BLaER1 treated with 17β-estradiol and CSF1 and Interleukin-3, amounts not matched to agents 10 nM and 100 nM (cell line): Measurements from ENCODE around the gene ITSN1.
"Not testable (repeated sequence)": the region's sequence is repeated elsewhere in the genome, so short reads cannot be mapped to it uniquely, and the experiment has no call there.

Experiments
- H3K27ac ChIP-seq, 11 experiments: shearing (Covaris generic); formaldehyde crosslinking; 2 replicates each; pipeline ENCODE4 v1.8.1; 2022
- H3K27me3 ChIP-seq, 11 experiments: shearing (Covaris generic); formaldehyde crosslinking; 2 replicates each; pipeline ENCODE4 v1.8.1; 2022
- H3K36me3 ChIP-seq, 11 experiments: shearing (Covaris generic); formaldehyde crosslinking; 2 replicates each; pipeline ENCODE4 v1.8.1; 2022
- H3K4me1 ChIP-seq, 10 experiments: shearing (Covaris generic); formaldehyde crosslinking; 2 replicates each; pipeline ENCODE4 v1.8.1; 2022
- H3K4me2 ChIP-seq, 11 experiments: shearing (Covaris generic); formaldehyde crosslinking; 2 replicates each; pipeline ENCODE4 v1.8.1; 2022
- H3K4me3 ChIP-seq, 10 experiments: shearing (Covaris generic); formaldehyde crosslinking; 2 replicates each; pipeline ENCODE4 v1.8.1; 2022
- H3K9ac ChIP-seq, 11 experiments: shearing (Covaris generic); formaldehyde crosslinking; 2 replicates each; pipeline ENCODE4 v1.8.1; 2022
- H3K9me3 ChIP-seq, 11 experiments: shearing (Covaris generic); formaldehyde crosslinking; replicated peaks in 1 of 11; 2 replicates each; pipeline ENCODE4 v1.8.1; 2022
- H4K20me1 ChIP-seq, 11 experiments: shearing (Covaris generic); formaldehyde crosslinking; 2 replicates each; pipeline ENCODE4 v1.8.1; 2022
- Cebpa-rat ChIP-seq, 11 experiments: shearing (Covaris generic); IDR thresholded peaks; 2 replicates each; pipeline ENCODE4 v1.8.1; 2022

ITSN1 gene

GRCh38 chr21:33915368-33916199, 273.3 kb downstream of the ITSN1 start, which contains the start of gene ATP5PO:
Gene ATP5PO, minus strand, starts transcription at chr21:33915804. Its CDS starts 41 bp downstream, at chr21:33915763.
- H3K36me3 ChIP-seq: peaks cover 34 to 38% (median 36%) of the 10 kb centered on the region in 11 experiments
- TF ChIP-seq Cebpa-rat (IDR thresholded peaks at IDR 0.05): no peak
- peak within 1 kb of the TSS; percentile 88 to 96 (median 94) for H3K9ac ChIP-seq
- peak within 1 kb of the TSS; percentile 79 to 98 (median 92) for H3K4me3 ChIP-seq
- H3K4me2 ChIP-seq: peak within 1 kb of the TSS; percentile 78 to 95 (median 87)
- H3K27ac ChIP-seq: peak within 1 kb of the TSS; percentile 83 to 96 (median 89)
- H4K20me1 ChIP-seq: peaks cover 0 to 11% (median under 1%) of the 10 kb centered on the region in 11 experiments; a peak in 9 of 22 replicates
- H3K27me3 ChIP-seq: no peaks in the 10 kb centered on the region
- H3K9me3 ChIP-seq: no peaks in the 10 kb centered on the region
- peaks cover 15 to 30% (median 20%) of the 10 kb centered on the region in 10 experiments for H3K4me1 ChIP-seq

- TF ChIP-seq Cebpa-rat (IDR thresholded peaks at IDR 0.05): no peak
- Histone ChIP-seq H3K4me3 (peak overlapping the region; percentile 79 to 98 (median 92)), H3K4me1 (peaks cover 15 to 30% (median 20%) of the 10 kb centered on the region in 10 experiments), H3K36me3 (peaks cover 28 to 32% (median 30%) of the 10 kb centered on the region in 11 experiments), H3K27me3 (no peaks in the 10 kb centered on the region), H3K27ac (peak overlapping the region in 9 of 11 experiments; percentile 38 to 96 (median 89); a peak in 15 of 22 replicates), H4K20me1 (peaks cover 0 to 5% (median 0%) of the 10 kb centered on the region in 11 experiments; a peak in 3 of 22 replicates), H3K9ac (peak overlapping the region in 10 of 11 experiments; percentile 88 to 96 (median 94); a peak in 12 of 22 replicates), H3K9me3 (no peaks in the 10 kb centered on the region), H3K4me2 (peak overlapping the region; percentile 65 to 79 (median 73))
These were observed 273.9 kb downstream of the ITSN1 start for GRCh38 chr21:33916200-33916567.

- Histone ChIP-seq H3K27me3 (no peaks in the 10 kb centered on the region), H3K4me3 (no peak overlapping the region), H3K4me2 (no peak overlapping the region), H3K4me1 (peaks cover 15 to 30% (median 20%) of the 10 kb centered on the region in 10 experiments), H4K20me1 (no peaks in the 10 kb centered on the region; a peak in 1 of 22 replicates), H3K9me3 (no peaks in the 10 kb centered on the region), H3K36me3 (peaks cover 15 to 20% (median 18%) of the 10 kb centered on the region in 11 experiments; a peak in 21 of 22 replicates), H3K9ac (no peak overlapping the region), H3K27ac (no peak overlapping the region)
- TF ChIP-seq Cebpa-rat (IDR thresholded peaks at IDR 0.05): no peak
These were observed 275.1 kb downstream of the ITSN1 start for GRCh38 chr21:33917421-33917820.

GRCh38 chr21:33924079-33924765, 281.9 kb downstream of the ITSN1 start:
- Histone ChIP-seq H3K9ac (peak overlapping the region in 8 of 11 experiments; percentile 22 to 58 (median 37); a peak in 11 of 22 replicates), H3K4me1 (peaks cover 6 to 19% (median 13%) of the 10 kb centered on the region in 10 experiments; a peak in 18 of 20 replicates), H3K4me2 (peak overlapping the region in 10 of 11 experiments; percentile 11 to 67 (median 48); a peak in 19 of 22 replicates), H3K4me3 (no peak overlapping the region), H3K27me3 (no peaks in the 10 kb centered on the region), H3K36me3 (no peaks in the 10 kb centered on the region), H3K27ac (peak overlapping the region in 9 of 11 experiments; percentile 4 to 70 (median 58); a peak in 14 of 22 replicates), H4K20me1 (no peaks in the 10 kb centered on the region), H3K9me3 (no peaks in the 10 kb centered on the region)
- no peak for TF ChIP-seq Cebpa-rat (IDR thresholded peaks at IDR 0.05)

- H3K9ac ChIP-seq: peak overlapping the region in 6 of 11 experiments; percentile 22 to 58 (median 42); a peak in 10 of 22 replicates
- no peaks in the 10 kb centered on the region for H3K9me3 ChIP-seq
- H3K27me3 ChIP-seq: no peaks in the 10 kb centered on the region
- peak overlapping the region in 9 of 11 experiments; percentile 4 to 70 (median 58); a peak in 14 of 22 replicates for H3K27ac ChIP-seq
- no peaks in the 10 kb centered on the region for H4K20me1 ChIP-seq
- no peaks in the 10 kb centered on the region for H3K36me3 ChIP-seq
- H3K4me2 ChIP-seq: peak overlapping the region in 9 of 11 experiments; percentile 37 to 67 (median 48); a peak in 19 of 22 replicates
- H3K4me3 ChIP-seq: no peak overlapping the region
- peaks cover 6 to 19% (median 13%) of the 10 kb centered on the region in 10 experiments; a peak in 18 of 20 replicates for H3K4me1 ChIP-seq
- TF ChIP-seq Cebpa-rat (IDR thresholded peaks at IDR 0.05): no peak
These were observed 282.4 kb downstream of the ITSN1 start for GRCh38 chr21:33924766-33925100.

GRCh38 chr21:33926248-33926647, 283.9 kb downstream of the ITSN1 start:
- H3K9me3 ChIP-seq, H3K27ac ChIP-seq, H3K27me3 ChIP-seq, H3K36me3 ChIP-seq, H3K4me3 ChIP-seq, H4K20me1 ChIP-seq, H3K9ac ChIP-seq, H3K4me2 ChIP-seq: not testable (repeated sequence)
- H3K4me1 ChIP-seq: peaks cover 6 to 19% (median 13%) of the 10 kb centered on the region in 10 experiments; a peak in 18 of 20 replicates

GRCh38 chr21:33931052-33931798, 288.9 kb downstream of the ITSN1 start:
- Histone ChIP-seq H3K9ac (peak overlapping the region in 10 of 11 experiments; percentile 16 to 73 (median 65); a peak in 17 of 22 replicates), H3K4me1 (peaks cover 21 to 36% (median 26%) of the 10 kb centered on the region in 10 experiments), H3K4me2 (peak overlapping the region; percentile 72 to 92 (median 80)), H3K27ac (peak overlapping the region; percentile 35 to 77 (median 68); a peak in 21 of 22 replicates), H3K4me3 (peak overlapping the region; percentile 35 to 60 (median 49); a peak in 15 of 20 replicates)
- not testable (repeated sequence) for H3K9me3 ChIP-seq, H3K27me3 ChIP-seq, H4K20me1 ChIP-seq, H3K36me3 ChIP-seq

- H4K20me1 ChIP-seq: no peaks in the 10 kb centered on the region
- H3K4me3 ChIP-seq: peak overlapping the region; percentile 35 to 60 (median 49)
- peak overlapping the region; percentile 16 to 73 (median 65); a peak in 21 of 22 replicates for H3K9ac ChIP-seq
- peak overlapping the region; percentile 72 to 92 (median 80) for H3K4me2 ChIP-seq
- H3K27me3 ChIP-seq: no peaks in the 10 kb centered on the region
- H3K36me3 ChIP-seq: no peaks in the 10 kb centered on the region
- peaks cover 28 to 43% (median 33%) of the 10 kb centered on the region in 10 experiments for H3K4me1 ChIP-seq
- no peak for TF ChIP-seq Cebpa-rat (IDR thresholded peaks at IDR 0.05)
- H3K9me3 ChIP-seq: no peaks in the 10 kb centered on the region
- H3K27ac ChIP-seq: peak overlapping the region; percentile 35 to 77 (median 68); a peak in 21 of 22 replicates
These were observed 289.6 kb downstream of the ITSN1 start for GRCh38 chr21:33931799-33932390.
